Body of pancreas (tissue), 4 donors: ENCODE data around the gene SLC17A3.

Experiments
- POLR2A ChIP-seq, 3 donors: fragments of 450-650 bp; IDR thresholded peaks; one replicate each; pipeline ENCODE4 v1.6.1; 2016; ENCODE audit warnings: antibody characterized with exemption in 3 of 3, mild to moderate bottlenecking in 2 of 3
- TF ChIP-seq, protein P1 (sequence below), 7 experiments: fragments of 450-650 bp in 4 of 7; fragments of 200-600 bp in 3 of 7; sonication (generic) in 3 of 7; IDR thresholded peaks; one replicate each; pipeline ENCODE4 v1.5.1; 2016 to 2019; ENCODE audit warnings: antibody characterized with exemption in 7 of 7

DNA sequence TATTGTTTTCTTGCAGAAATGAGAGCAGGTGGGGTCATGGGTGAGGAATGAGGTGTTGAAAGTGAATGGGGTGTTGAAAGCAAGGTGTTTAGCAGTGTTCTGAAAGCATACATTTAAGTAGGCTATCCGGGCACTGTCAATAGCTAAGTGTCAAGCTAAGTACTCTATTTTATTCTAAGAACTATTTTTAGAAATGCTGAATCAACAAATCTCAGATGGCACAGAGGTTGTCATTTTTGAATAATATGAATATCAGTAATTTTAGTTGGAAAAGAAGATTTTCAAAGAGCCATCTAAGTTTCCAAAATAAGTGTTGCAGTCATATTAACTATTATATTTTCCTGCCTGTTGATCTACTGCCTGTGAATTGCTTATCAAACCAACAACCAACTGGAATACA lies 21.7 kb upstream of the SLC17A3 start:
- TF ChIP-seq, protein P1, sequence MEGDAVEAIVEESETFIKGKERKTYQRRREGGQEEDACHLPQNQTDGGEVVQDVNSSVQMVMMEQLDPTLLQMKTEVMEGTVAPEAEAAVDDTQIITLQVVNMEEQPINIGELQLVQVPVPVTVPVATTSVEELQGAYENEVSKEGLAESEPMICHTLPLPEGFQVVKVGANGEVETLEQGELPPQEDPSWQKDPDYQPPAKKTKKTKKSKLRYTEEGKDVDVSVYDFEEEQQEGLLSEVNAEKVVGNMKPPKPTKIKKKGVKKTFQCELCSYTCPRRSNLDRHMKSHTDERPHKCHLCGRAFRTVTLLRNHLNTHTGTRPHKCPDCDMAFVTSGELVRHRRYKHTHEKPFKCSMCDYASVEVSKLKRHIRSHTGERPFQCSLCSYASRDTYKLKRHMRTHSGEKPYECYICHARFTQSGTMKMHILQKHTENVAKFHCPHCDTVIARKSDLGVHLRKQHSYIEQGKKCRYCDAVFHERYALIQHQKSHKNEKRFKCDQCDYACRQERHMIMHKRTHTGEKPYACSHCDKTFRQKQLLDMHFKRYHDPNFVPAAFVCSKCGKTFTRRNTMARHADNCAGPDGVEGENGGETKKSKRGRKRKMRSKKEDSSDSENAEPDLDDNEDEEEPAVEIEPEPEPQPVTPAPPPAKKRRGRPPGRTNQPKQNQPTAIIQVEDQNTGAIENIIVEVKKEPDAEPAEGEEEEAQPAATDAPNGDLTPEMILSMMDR (IDR thresholded peaks at IDR 0.05), result no peak
- no peak for TF ChIP-seq POLR2A (IDR thresholded peaks at IDR 0.05)
